ENCODE results near the gene CEP120.

The CEP120 gene

DNA sequence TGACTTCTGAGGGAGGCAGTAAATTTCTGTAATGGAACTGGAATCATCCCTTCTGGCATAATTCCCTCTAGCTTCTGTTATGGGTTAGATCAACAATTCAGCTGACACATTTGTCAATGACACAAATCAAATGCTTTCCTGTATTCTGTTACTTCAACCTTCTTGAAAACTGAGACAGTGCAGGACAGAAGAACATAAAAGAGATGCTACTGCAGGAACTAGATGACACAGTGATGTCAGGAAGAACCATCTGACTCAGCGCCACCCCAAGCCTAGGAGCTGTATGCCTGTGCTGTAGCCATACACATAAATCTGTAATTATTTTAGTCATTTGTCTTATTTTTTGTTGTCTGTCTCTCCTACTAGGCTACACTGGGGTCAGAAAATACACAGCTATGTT is 18.2 kb upstream of the CEP120 start:
- TF ChIP-seq, protein P1, sequence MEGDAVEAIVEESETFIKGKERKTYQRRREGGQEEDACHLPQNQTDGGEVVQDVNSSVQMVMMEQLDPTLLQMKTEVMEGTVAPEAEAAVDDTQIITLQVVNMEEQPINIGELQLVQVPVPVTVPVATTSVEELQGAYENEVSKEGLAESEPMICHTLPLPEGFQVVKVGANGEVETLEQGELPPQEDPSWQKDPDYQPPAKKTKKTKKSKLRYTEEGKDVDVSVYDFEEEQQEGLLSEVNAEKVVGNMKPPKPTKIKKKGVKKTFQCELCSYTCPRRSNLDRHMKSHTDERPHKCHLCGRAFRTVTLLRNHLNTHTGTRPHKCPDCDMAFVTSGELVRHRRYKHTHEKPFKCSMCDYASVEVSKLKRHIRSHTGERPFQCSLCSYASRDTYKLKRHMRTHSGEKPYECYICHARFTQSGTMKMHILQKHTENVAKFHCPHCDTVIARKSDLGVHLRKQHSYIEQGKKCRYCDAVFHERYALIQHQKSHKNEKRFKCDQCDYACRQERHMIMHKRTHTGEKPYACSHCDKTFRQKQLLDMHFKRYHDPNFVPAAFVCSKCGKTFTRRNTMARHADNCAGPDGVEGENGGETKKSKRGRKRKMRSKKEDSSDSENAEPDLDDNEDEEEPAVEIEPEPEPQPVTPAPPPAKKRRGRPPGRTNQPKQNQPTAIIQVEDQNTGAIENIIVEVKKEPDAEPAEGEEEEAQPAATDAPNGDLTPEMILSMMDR (IDR thresholded peaks at IDR 0.05; ENCODE audit: insufficient read depth, low read length): no peak

DNA sequence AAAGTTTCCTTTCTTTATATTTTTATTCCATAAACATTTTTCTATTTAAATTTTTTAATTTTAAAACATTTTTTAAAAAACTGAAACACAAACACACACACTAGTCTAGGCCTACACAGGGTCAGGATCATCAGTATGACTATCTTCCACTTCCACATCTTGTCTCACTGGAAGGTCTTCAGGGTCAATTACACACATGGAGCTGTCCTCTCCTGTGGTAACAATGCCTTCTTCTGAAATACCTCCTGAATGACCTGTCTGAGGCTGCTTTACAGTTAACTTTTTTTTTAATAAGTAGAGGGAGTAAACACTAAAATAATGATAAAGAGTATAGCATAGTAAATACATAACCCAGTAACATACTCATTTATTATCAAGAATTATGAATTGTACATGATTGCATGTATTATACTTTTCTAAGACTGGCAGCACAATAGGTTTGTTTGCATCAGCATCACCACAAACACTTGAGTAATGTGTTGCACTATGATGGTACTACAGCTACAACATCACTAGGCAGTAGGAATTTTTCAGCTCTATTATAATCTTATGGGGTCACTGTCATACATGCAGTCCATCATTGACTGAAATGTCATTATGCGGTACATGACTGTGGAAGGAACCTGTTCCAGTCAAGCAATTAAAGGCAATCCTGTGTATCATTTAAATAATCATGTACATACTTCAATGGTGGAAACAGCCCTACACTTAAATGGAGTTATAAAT is 17.4 kb upstream of the CEP120 start:
- H3K27ac ChIP-seq (replicated peaks): no peak overlapping the region
- TF ChIP-seq GABPA (IDR thresholded peaks at IDR 0.05; ENCODE audit: low read depth) (no peak), SPI1 (IDR thresholded peaks at IDR 0.05; ENCODE audit: borderline replicate concordance, low read depth) (no peak), POLR2AphosphoS5 (IDR thresholded peaks at IDR 0.05; ENCODE audit: low read depth) (no peak)
- TF ChIP-seq, protein P1 (IDR thresholded peaks at IDR 0.05; ENCODE audit: insufficient read depth, low read length): no peak
- TF ChIP-seq, protein P2, sequence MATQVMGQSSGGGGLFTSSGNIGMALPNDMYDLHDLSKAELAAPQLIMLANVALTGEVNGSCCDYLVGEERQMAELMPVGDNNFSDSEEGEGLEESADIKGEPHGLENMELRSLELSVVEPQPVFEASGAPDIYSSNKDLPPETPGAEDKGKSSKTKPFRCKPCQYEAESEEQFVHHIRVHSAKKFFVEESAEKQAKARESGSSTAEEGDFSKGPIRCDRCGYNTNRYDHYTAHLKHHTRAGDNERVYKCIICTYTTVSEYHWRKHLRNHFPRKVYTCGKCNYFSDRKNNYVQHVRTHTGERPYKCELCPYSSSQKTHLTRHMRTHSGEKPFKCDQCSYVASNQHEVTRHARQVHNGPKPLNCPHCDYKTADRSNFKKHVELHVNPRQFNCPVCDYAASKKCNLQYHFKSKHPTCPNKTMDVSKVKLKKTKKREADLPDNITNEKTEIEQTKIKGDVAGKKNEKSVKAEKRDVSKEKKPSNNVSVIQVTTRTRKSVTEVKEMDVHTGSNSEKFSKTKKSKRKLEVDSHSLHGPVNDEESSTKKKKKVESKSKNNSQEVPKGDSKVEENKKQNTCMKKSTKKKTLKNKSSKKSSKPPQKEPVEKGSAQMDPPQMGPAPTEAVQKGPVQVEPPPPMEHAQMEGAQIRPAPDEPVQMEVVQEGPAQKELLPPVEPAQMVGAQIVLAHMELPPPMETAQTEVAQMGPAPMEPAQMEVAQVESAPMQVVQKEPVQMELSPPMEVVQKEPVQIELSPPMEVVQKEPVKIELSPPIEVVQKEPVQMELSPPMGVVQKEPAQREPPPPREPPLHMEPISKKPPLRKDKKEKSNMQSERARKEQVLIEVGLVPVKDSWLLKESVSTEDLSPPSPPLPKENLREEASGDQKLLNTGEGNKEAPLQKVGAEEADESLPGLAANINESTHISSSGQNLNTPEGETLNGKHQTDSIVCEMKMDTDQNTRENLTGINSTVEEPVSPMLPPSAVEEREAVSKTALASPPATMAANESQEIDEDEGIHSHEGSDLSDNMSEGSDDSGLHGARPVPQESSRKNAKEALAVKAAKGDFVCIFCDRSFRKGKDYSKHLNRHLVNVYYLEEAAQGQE (IDR thresholded peaks at IDR 0.05; ENCODE audit: insufficient replicate concordance, low read depth): no peak
- no peak for DNase-seq (ENCODE audit: low read depth in 1 of 2, low spot score in 1 of 2)
- H3K4me3 ChIP-seq (replicated peaks; ENCODE audit: insufficient read depth, low read length): no peak overlapping the region
- H3K27me3 ChIP-seq (ENCODE audit: insufficient read depth, poor library complexity, severe bottlenecking): no peaks in the 10 kb centered on the region

More for the DNA sequence above, 18.2 kb upstream of the CEP120 start:
- no peaks in the 10 kb centered on the region for H3K27me3 ChIP-seq (ENCODE audit: insufficient read depth, poor library complexity, severe bottlenecking)
- DNase-seq (ENCODE audit: low read depth in 1 of 2, low spot score in 1 of 2): no peak
- no peak overlapping the region for H3K4me3 ChIP-seq (replicated peaks; ENCODE audit: insufficient read depth, low read length)
- no peak overlapping the region for H3K27ac ChIP-seq (replicated peaks)

DNA sequence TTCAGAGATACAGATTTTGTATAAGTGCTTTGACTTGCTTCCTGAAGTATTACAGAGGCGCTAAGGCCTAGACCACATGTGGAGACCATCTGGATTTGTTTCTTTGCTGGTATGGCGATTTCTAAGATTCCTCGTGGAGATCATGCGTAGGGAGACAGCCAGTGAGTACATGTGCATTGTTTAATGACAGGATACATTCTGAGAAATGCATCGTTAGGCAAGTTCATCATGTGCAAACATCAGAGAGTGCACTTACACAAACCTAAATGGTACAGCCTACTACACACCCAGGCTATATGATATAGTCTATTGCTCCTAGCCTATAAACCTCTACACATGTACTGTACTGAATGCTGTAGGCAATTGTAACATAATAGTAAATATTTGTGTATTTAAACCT is 16.5 kb upstream of the CEP120 start:
- Histone ChIP-seq H3K27me3 (ENCODE audit: insufficient read depth, poor library complexity, severe bottlenecking) (no peaks in the 10 kb centered on the region), H3K27ac (replicated peaks) (no peak overlapping the region), H3K4me3 (replicated peaks; ENCODE audit: insufficient read depth, low read length) (no peak overlapping the region)
- DNase-seq (ENCODE audit: low read depth in 1 of 2, low spot score in 1 of 2): no peak
- TF ChIP-seq, protein P1 (IDR thresholded peaks at IDR 0.05; ENCODE audit: insufficient read depth, low read length): no peak

DNA sequence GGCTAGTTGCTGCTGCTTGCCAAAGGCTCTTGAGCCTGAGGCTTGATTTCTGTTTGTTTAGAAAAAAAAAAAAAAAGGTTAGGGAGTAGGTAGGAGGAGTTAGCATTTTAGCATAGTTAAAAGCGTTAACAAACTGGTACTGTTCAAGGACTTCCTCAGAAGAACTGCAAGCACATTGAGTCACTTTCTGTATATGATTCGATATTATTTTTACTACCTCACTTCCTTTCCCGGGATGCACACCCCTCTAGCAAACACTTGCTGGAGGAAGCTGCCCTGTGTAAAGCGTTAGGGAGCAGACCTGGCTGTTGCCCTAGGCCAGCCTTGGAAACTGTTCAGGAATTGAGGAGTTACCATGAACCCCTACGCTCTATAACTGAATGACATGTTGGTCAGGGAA is 15.7 kb upstream of the CEP120 start:
- no peak for DNase-seq (ENCODE audit: low read depth in 1 of 2, low spot score in 1 of 2)
- TF ChIP-seq SPI1 (IDR thresholded peaks at IDR 0.05; ENCODE audit: borderline replicate concordance, low read depth): no peak
- TF ChIP-seq GABPA (IDR thresholded peaks at IDR 0.05; ENCODE audit: low read depth): no peak
- TF ChIP-seq, protein P1 (IDR thresholded peaks at IDR 0.05; ENCODE audit: insufficient read depth, low read length): no peak
- TF ChIP-seq POLR2AphosphoS5 (IDR thresholded peaks at IDR 0.05; ENCODE audit: low read depth): no peak
- TF ChIP-seq, protein P2 (IDR thresholded peaks at IDR 0.05; ENCODE audit: insufficient replicate concordance, low read depth): no peak
- no peaks in the 10 kb centered on the region for H3K27me3 ChIP-seq (ENCODE audit: insufficient read depth, poor library complexity, severe bottlenecking)
- no peak overlapping the region for H3K4me3 ChIP-seq (replicated peaks; ENCODE audit: insufficient read depth, low read length)
- H3K27ac ChIP-seq (replicated peaks): no peak overlapping the region

Data from HL-60 (cell line).